ENCODE measurements around the gene HMGN4.
"Not testable (repeated sequence)": the region's sequence is repeated elsewhere in the genome, so short reads cannot be mapped to it uniquely, and the experiment has no call there.

The HMGN4 gene

DNA sequence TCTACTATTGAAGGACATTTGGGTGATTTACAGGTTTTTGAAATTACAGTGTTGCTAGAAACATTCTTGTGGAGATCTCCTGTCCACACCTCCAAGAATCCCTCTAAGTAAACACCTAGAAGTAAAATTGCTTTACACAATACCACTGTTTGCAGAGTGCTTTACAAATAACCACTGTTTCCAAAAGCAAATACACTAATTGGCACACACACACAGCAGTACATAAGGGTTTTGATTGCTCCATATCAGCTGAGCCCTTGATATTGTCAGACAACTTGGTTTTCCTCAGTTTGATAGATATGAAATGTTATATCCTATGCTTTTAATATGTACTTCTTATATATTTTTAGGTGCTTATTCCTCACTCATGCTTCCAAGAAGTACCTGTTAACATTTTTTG lies 6.3 kb downstream of the HMGN4 start:
- peaks cover 0 to 2% of the 10 kb centered on the region in 2 donors for H3K4me1 ChIP-seq (ENCODE audit: control insufficient read depth in 2 of 2, insufficient read depth in 1 of 2, low read depth in 1 of 2, low read length in 2 of 2)
- no peak overlapping the region for H2BK120ac ChIP-seq (ENCODE audit: low read depth, low read length)
- no peaks in the 10 kb centered on the region for H3K9me3 ChIP-seq (replicated peaks in 1 of 2; ENCODE audit: control insufficient read depth in 2 of 2, insufficient read depth in 1 of 2, low read depth in 1 of 2, low read length in 2 of 2)
- H3K14ac ChIP-seq (ENCODE audit: low read length), result no peak overlapping the region
- no peak for DNase-seq (ENCODE audit: low spot score)
- no peak overlapping the region for H2BK15ac ChIP-seq (ENCODE audit: low read length)
- H3K18ac ChIP-seq (ENCODE audit: low read length), result no peak overlapping the region
- no peak overlapping the region for H3K23ac ChIP-seq (ENCODE audit: low read depth, low read length, poor library complexity)
- H2BK12ac ChIP-seq (ENCODE audit: low read length), result no peak overlapping the region
- H2AFZ ChIP-seq (ENCODE audit: low read length), result no peak overlapping the region
- no peak overlapping the region for H3K4me2 ChIP-seq (ENCODE audit: insufficient read depth, low read length, poor library complexity, severe bottlenecking)
- no peaks in the 10 kb centered on the region for H3K27me3 ChIP-seq (ENCODE audit: control insufficient read depth in 3 of 3, insufficient read depth in 3 of 3, low read depth in 1 of 3, low read length in 3 of 3)
- no peak overlapping the region for H4K8ac ChIP-seq (ENCODE audit: low read depth, low read length)
- H2BK5ac ChIP-seq (ENCODE audit: low read length), result no peak overlapping the region
- H3K79me1 ChIP-seq (ENCODE audit: low read depth, low read length), result no peaks in the 10 kb centered on the region
- peaks cover 12 to 67% of the 10 kb centered on the region in 2 donors for H3K36me3 ChIP-seq (replicated peaks in 1 of 2; ENCODE audit: control insufficient read depth in 2 of 2, insufficient read depth in 2 of 2, low read length in 2 of 2)
- no peak overlapping the region for H3K27ac ChIP-seq (replicated peaks; ENCODE audit: low read length)
- no peak overlapping the region for H3K4ac ChIP-seq (ENCODE audit: low read length)
- H3K4me3 ChIP-seq (ENCODE audit: low read length in 2 of 2), result no peak overlapping the region
- H2AK5ac ChIP-seq (ENCODE audit: low read depth, low read length), result no peak overlapping the region
- no peak overlapping the region for H3K9ac ChIP-seq (ENCODE audit: low read depth, low read length, poor library complexity)
- H4K91ac ChIP-seq (ENCODE audit: low read depth, low read length, poor library complexity), result no peak overlapping the region

DNA sequence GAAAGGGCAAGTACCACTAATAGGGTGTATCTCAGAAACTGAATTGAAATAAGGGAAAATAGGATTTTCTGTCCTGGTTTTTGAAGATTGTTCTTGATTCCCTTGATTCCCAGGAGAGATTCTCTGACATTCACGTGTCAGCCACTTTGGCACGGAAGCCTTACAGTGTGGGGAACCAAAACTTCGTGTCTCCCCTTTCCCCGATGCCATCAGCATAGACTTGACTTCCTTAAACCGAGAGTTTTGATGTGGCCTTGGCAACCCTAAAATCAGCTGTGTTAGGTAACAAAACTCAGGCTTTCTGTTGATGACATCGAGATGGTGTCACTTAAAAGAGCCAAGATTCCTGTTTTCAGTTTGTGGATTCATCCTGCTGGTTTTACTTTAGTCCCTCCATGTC lies 7.5 kb downstream of the HMGN4 start:
- H3K18ac ChIP-seq (ENCODE audit: low read length), result no peak overlapping the region
- no peaks in the 10 kb centered on the region for H3K79me1 ChIP-seq (ENCODE audit: low read depth, low read length)
- WGBS, 2 donors (ENCODE audit: extremely low coverage in 2 of 2, insufficient read length in 2 of 2, insufficient replicate concordance in 1 of 2), result no CpG with 5 or more reads among the region's 6 CpGs
- H2AFZ ChIP-seq (ENCODE audit: low read length), result no peak overlapping the region
- no peaks in the 10 kb centered on the region for H3K9me3 ChIP-seq (replicated peaks in 1 of 2; ENCODE audit: control insufficient read depth in 2 of 2, insufficient read depth in 1 of 2, low read depth in 1 of 2, low read length in 2 of 2)
- H2BK12ac ChIP-seq (ENCODE audit: low read length), result no peak overlapping the region
- no peak overlapping the region for H2BK5ac ChIP-seq (ENCODE audit: low read length)
- H2BK15ac ChIP-seq (ENCODE audit: low read length), result no peak overlapping the region
- H3K23ac ChIP-seq (ENCODE audit: low read depth, low read length, poor library complexity), result no peak overlapping the region
- H3K4me3 ChIP-seq (ENCODE audit: low read length in 2 of 2), result no peak overlapping the region
- no peak overlapping the region for H3K27ac ChIP-seq (replicated peaks; ENCODE audit: low read length)
- no peak overlapping the region for H3K4ac ChIP-seq (ENCODE audit: low read length)
- no peak overlapping the region for H3K9ac ChIP-seq (ENCODE audit: low read depth, low read length, poor library complexity)
- no peak overlapping the region for H3K4me2 ChIP-seq (ENCODE audit: insufficient read depth, low read length, poor library complexity, severe bottlenecking)
- no peak overlapping the region for H3K14ac ChIP-seq (ENCODE audit: low read length)
- H3K4me1 ChIP-seq (ENCODE audit: control insufficient read depth in 2 of 2, insufficient read depth in 1 of 2, low read depth in 1 of 2, low read length in 2 of 2), result no peaks in the 10 kb centered on the region
- DNase-seq (ENCODE audit: low spot score), result no peak
- no peak overlapping the region for H2AK5ac ChIP-seq (ENCODE audit: low read depth, low read length)
- no peaks in the 10 kb centered on the region for H3K27me3 ChIP-seq (ENCODE audit: control insufficient read depth in 3 of 3, insufficient read depth in 3 of 3, low read depth in 1 of 3, low read length in 3 of 3)
- no peak overlapping the region for H4K8ac ChIP-seq (ENCODE audit: low read depth, low read length)
- H2BK120ac ChIP-seq (ENCODE audit: low read depth, low read length), result no peak overlapping the region
- no peak overlapping the region for H4K91ac ChIP-seq (ENCODE audit: low read depth, low read length, poor library complexity)
- H3K36me3 ChIP-seq (replicated peaks in 1 of 2; ENCODE audit: control insufficient read depth in 2 of 2, insufficient read depth in 2 of 2, low read length in 2 of 2), result peaks cover 9 to 58% of the 10 kb centered on the region in 2 donors

DNA sequence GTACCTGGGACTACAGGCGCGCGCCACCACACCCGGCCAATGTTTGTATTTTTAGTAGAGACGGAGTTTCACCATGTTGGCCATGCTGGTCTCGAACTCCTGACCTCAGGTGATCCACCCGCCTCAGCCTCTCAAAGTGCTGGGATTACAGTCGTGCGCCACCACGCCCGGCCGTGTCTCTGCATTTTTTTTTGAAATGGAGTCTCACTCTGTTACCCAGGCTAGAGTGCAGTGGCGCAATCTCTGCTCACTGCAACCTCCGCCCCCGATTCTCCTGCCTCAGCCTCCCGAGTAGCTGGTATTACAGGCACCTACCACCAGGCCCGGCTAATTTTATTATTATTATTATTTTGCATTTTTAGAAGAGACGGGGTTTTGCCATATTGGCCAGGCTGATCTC lies 9.2 kb downstream of the HMGN4 start:
- H3K4ac ChIP-seq (ENCODE audit: low read length); H3K27ac ChIP-seq (replicated peaks; ENCODE audit: low read length); H3K27me3 ChIP-seq (ENCODE audit: control insufficient read depth in 3 of 3, insufficient read depth in 3 of 3, low read depth in 1 of 3, low read length in 3 of 3); H3K9ac ChIP-seq (ENCODE audit: low read depth, low read length, poor library complexity); H2AK5ac ChIP-seq (ENCODE audit: low read depth, low read length); H3K14ac ChIP-seq (ENCODE audit: low read length); H4K8ac ChIP-seq (ENCODE audit: low read depth, low read length); H3K9me3 ChIP-seq (replicated peaks in 1 of 2; ENCODE audit: control insufficient read depth in 2 of 2, insufficient read depth in 1 of 2, low read depth in 1 of 2, low read length in 2 of 2); DNase-seq (ENCODE audit: low spot score); H2BK12ac ChIP-seq (ENCODE audit: low read length); H3K23ac ChIP-seq (ENCODE audit: low read depth, low read length, poor library complexity); H3K4me3 ChIP-seq (ENCODE audit: low read length in 2 of 2); H3K4me2 ChIP-seq (ENCODE audit: insufficient read depth, low read length, poor library complexity, severe bottlenecking); H2BK120ac ChIP-seq (ENCODE audit: low read depth, low read length); H3K4me1 ChIP-seq (ENCODE audit: control insufficient read depth in 2 of 2, insufficient read depth in 1 of 2, low read depth in 1 of 2, low read length in 2 of 2); H2BK5ac ChIP-seq (ENCODE audit: low read length); H4K91ac ChIP-seq (ENCODE audit: low read depth, low read length, poor library complexity); H3K79me1 ChIP-seq (ENCODE audit: low read depth, low read length); H3K18ac ChIP-seq (ENCODE audit: low read length); H2BK15ac ChIP-seq (ENCODE audit: low read length); H2AFZ ChIP-seq (ENCODE audit: low read length): not testable (repeated sequence)
- no CpG with 5 or more reads among the region's 18 CpGs for WGBS, 2 donors (ENCODE audit: extremely low coverage in 2 of 2, insufficient read length in 2 of 2, insufficient replicate concordance in 1 of 2)
- peaks cover 9 to 41% of the 10 kb centered on the region in 2 donors for H3K36me3 ChIP-seq (replicated peaks in 1 of 2; ENCODE audit: control insufficient read depth in 2 of 2, insufficient read depth in 2 of 2, low read length in 2 of 2)

DNA sequence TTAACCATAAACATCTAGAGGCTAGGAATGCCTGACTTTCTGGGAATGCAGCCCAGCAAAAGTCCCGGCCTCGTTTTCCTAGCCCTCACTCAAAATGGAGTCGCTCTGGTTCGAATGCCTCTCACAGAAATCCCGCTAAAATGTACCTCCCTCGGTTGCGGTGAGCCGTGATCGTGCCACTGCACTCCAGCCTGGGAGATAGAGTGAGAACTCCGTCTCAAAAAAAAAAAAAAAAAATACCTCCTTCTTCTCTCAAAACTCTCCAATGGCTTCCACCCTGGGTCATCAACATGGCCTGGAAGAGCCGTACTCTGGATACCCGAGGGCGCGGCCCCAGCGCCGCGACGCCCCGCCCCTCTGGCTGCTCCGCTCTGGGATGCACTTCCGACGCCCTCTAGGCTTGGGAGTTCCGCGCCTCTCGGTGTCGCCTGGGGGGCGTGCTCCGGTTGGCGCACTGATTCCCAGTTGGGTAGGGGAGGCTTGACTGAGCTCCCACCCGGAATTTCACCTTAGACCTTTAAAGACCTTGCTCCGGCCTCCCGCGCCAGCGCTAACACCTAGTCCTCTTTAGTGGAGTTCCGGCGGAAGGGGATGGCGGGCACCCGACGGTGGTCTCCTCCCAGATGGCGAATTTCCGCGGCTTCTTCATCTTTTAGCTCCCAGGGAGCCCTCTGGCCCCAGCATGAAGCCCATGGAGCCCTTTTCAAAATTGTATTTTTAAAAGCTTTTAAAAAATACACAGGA lies 12.3 kb downstream of the HMGN4 start:
- H3K18ac ChIP-seq (ENCODE audit: low read length), result peak overlapping the region; percentile 88
- peak; percentile 64 for DNase-seq (ENCODE audit: low spot score)
- H4K91ac ChIP-seq (ENCODE audit: low read depth, low read length, poor library complexity), result no peak overlapping the region
- peak overlapping the region; percentile 31 for H3K4me2 ChIP-seq (ENCODE audit: insufficient read depth, low read length, poor library complexity, severe bottlenecking)
- peak overlapping the region; percentile 82 for H3K27ac ChIP-seq (replicated peaks; ENCODE audit: low read length)
- no CpG with 5 or more reads among the region's 42 CpGs for WGBS, 2 donors (ENCODE audit: extremely low coverage in 2 of 2, insufficient read length in 2 of 2, insufficient replicate concordance in 1 of 2)
- peak overlapping the region; percentile 32 to 84 for H3K4me3 ChIP-seq (ENCODE audit: low read length in 2 of 2)
- H2AFZ ChIP-seq (ENCODE audit: low read length), result peak overlapping the region; percentile 84
- H3K9me3 ChIP-seq (replicated peaks in 1 of 2; ENCODE audit: control insufficient read depth in 2 of 2, insufficient read depth in 1 of 2, low read depth in 1 of 2, low read length in 2 of 2), result no peaks in the 10 kb centered on the region
- H2BK120ac ChIP-seq (ENCODE audit: low read depth, low read length), result no peak overlapping the region
- H3K9ac ChIP-seq (ENCODE audit: low read depth, low read length, poor library complexity), result no peak overlapping the region
- no peak overlapping the region for H2AK5ac ChIP-seq (ENCODE audit: low read depth, low read length)
- H2BK5ac ChIP-seq (ENCODE audit: low read length), result peak overlapping the region; percentile 76
- H2BK15ac ChIP-seq (ENCODE audit: low read length), result no peak overlapping the region
- H4K8ac ChIP-seq (ENCODE audit: low read depth, low read length), result no peak overlapping the region
- H3K79me1 ChIP-seq (ENCODE audit: low read depth, low read length), result no peaks in the 10 kb centered on the region
- no peaks in the 10 kb centered on the region for H3K4me1 ChIP-seq (ENCODE audit: control insufficient read depth in 2 of 2, insufficient read depth in 1 of 2, low read depth in 1 of 2, low read length in 2 of 2)
- no peaks in the 10 kb centered on the region for H3K27me3 ChIP-seq (ENCODE audit: control insufficient read depth in 3 of 3, insufficient read depth in 3 of 3, low read depth in 1 of 3, low read length in 3 of 3)
- H3K14ac ChIP-seq (ENCODE audit: low read length), result no peak overlapping the region
- no peak overlapping the region for H3K4ac ChIP-seq (ENCODE audit: low read length)
- peaks cover 4 to 14% of the 10 kb centered on the region in 2 donors for H3K36me3 ChIP-seq (replicated peaks in 1 of 2; ENCODE audit: control insufficient read depth in 2 of 2, insufficient read depth in 2 of 2, low read length in 2 of 2)
- H3K23ac ChIP-seq (ENCODE audit: low read depth, low read length, poor library complexity), result no peak overlapping the region
- no peak overlapping the region for H2BK12ac ChIP-seq (ENCODE audit: low read length)

All from neuronal stem cell (in vitro differentiated cells).